Smooth muscle cell (in vitro differentiated cells): ENCODE results near the gene IQCH. TPM values are rescaled to one million over a fixed set of nuclear protein-coding genes. Genes with fewer than 3 reads are reported as not detected.

Experiments
- DNase-seq: peaks from one replicate; lab custom pipeline; 2025; ENCODE audit not compliant: unreplicated experiment; lab: John Stamatoyannopoulos, UW
- H2AFZ ChIP-seq: fragments of 200-600 bp; sonication (generic); 2 replicates; pipeline ENCODE4 v1.6.0; 2016; ENCODE audit warnings: antibody characterized with exemption, low read depth, mild to moderate bottlenecking
- H3F3A ChIP-seq: fragments of 200-600 bp; sonication (generic); 2 replicates; pipeline ENCODE4 v1.6.0; 2017; ENCODE audit warnings: antibody characterized with exemption, low read depth
- H3K27ac ChIP-seq: fragments of 200-600 bp; sonication (generic); 2 replicates; pipeline ENCODE4 v1.5.1; 2016; ENCODE audit warnings: low read depth, mild to moderate bottlenecking
- H3K27me3 ChIP-seq: fragments of 200-600 bp; sonication (generic); 2 replicates; pipeline ENCODE4 v1.6.1; 2016; ENCODE audit warnings: low read depth, mild to moderate bottlenecking
- H3K36me3 ChIP-seq: fragments of 200-600 bp; sonication (generic); 2 replicates; pipeline ENCODE4 v1.5.1; 2016; ENCODE audit warnings: low read depth
- H3K4me1 ChIP-seq: fragments of 200-600 bp; sonication (generic); 2 replicates; pipeline ENCODE4 v1.5.1; 2016; ENCODE audit warnings: low read depth
- H3K4me2 ChIP-seq: fragments of 200-600 bp; sonication (generic); 2 replicates; pipeline ENCODE4 v1.6.0; 2016; ENCODE audit warnings: mild to moderate bottlenecking
- H3K4me3 ChIP-seq: fragments of 200-600 bp; sonication (generic); 2 replicates; pipeline ENCODE4 v1.5.1; 2016; ENCODE audit warnings: mild to moderate bottlenecking
- H3K79me2 ChIP-seq: fragments of 200-600 bp; sonication (generic); 2 replicates; pipeline ENCODE4 v1.6.0; 2016; ENCODE audit warnings: low read depth, mild to moderate bottlenecking
- H3K9ac ChIP-seq: fragments of 200-600 bp; sonication (generic); 2 replicates; pipeline ENCODE4 v1.6.0; 2016; ENCODE audit warnings: low read depth
- H3K9me3 ChIP-seq: fragments of 200-600 bp; sonication (generic); replicated peaks from 2 replicates; pipeline ENCODE4 v1.5.1; 2016; ENCODE audit warnings: low read depth
- H4K20me1 ChIP-seq: fragments of 200-600 bp; sonication (generic); 2 replicates; pipeline ENCODE4 v1.6.0; 2016; ENCODE audit warnings: low read depth
- CTCF ChIP-seq: fragments of 200-600 bp; sonication (generic); IDR thresholded peaks from 2 replicates; pipeline ENCODE4 v1.5.1; 2017; ENCODE audit warnings: borderline replicate concordance, mild to moderate bottlenecking, antibody characterized with exemption; ENCODE audit not compliant: insufficient read depth, poor library complexity, severe bottlenecking
- WGBS: methylation state at CpG from one replicate; pipeline ENCODE4 v1.1.7; 2016; ENCODE audit warnings: low lambda C conversion rate; 5-methylcytosine and 5-hydroxymethylcytosine counted together
- polyA plus RNA-seq: library from polyadenylated mRNA; unstranded; fragments of >200 nt; fragmentation: Nextera tagmentation; extraction: Ambion mirVana; gene quantifications from 2 replicates; pipeline ENCODE4 v1.2.1, GENCODE V29; 2016
- total RNA-seq: library from RNA; depleted of rRNA; stranded (reverse); fragments of >200 nt; gene quantifications from 2 replicates; pipeline ENCODE4 v1.2.3, GENCODE V29; 2014

Gene IQCH
- total and polyA plus RNA-seq, 2 experiments from 2014 or later, result 0.86 to 2.9 TPM

DNA sequence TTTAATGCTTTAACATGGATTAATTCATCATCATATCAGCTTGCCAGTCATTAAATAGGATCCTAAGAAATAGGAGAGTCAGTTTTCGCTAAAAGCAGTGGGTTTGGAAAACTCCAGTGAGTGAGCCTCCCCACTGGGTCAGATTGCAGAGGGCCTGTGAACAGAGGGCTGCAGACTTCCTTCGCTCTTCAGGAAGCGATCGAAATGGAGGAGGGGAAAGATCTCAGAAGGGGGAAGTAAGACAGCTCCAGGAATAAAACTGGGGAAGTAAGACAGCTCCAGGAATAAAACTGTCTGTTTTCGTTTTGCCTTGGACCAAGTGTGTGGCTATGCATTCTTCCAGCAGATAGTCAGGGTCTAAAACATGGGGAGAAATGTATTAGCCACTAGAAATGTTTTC, 141.5 kb downstream of the IQCH start:
- no peak for TF ChIP-seq CTCF
- Histone ChIP-seq H3K27ac (no peak overlapping the region), H3K4me3 (no peak overlapping the region), H3K9ac (no peak overlapping the region), H3K27me3 (peaks cover 10% of the 10 kb centered on the region), H2AFZ (no peak overlapping the region), H4K20me1 (no peaks in the 10 kb centered on the region), H3F3A (no peaks in the 10 kb centered on the region), H3K36me3 (no peaks in the 10 kb centered on the region), H3K9me3 (no peaks in the 10 kb centered on the region), H3K79me2 (no peaks in the 10 kb centered on the region), H3K4me2 (no peak overlapping the region), H3K4me1 (no peaks in the 10 kb centered on the region)
- no peak for DNase-seq
- WGBS, result 79% methylated on average over 5 of the region's 5 CpGs

DNA sequence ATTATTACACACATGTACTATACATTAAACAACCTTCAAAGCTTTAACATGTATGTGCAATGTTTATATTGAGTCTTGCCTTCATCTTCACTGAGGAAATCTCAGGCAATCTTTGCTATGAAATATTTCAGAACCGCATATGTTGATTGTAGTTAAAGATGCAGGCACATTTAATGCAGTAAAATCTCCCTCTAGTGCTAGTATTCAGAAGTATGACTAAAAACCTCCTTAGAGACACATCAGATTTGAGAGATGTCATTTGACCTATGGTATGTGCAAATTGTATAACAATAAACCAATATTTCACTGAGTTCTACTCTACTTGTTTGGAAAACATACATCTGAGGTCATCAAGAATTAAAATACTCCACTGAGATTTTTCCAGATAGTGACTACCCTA, 142.6 kb downstream of the IQCH start:
- WGBS, result 97% methylated on average over 1 of the region's 1 CpG
- Histone ChIP-seq H3K4me2 (no peak overlapping the region), H3K36me3 (no peaks in the 10 kb centered on the region), H3K79me2 (no peaks in the 10 kb centered on the region), H2AFZ (no peak overlapping the region), H3K27ac (no peak overlapping the region), H3K9me3 (no peaks in the 10 kb centered on the region), H3K4me3 (no peak overlapping the region), H3K4me1 (no peaks in the 10 kb centered on the region), H4K20me1 (no peaks in the 10 kb centered on the region), H3K27me3 (peaks cover 2% of the 10 kb centered on the region), H3F3A (no peaks in the 10 kb centered on the region), H3K9ac (no peak overlapping the region)
- no peak for TF ChIP-seq CTCF
- no peak for DNase-seq

GRCh38 chr15:67399925-67400324, 145.3 kb downstream of the IQCH start:
- Histone ChIP-seq H3K4me1 (peaks cover 13% of the 10 kb centered on the region), H3K36me3 (no peaks in the 10 kb centered on the region), H4K20me1 (no peaks in the 10 kb centered on the region), H3K27me3 (no peaks in the 10 kb centered on the region), H2AFZ (no peak overlapping the region), H3F3A (no peaks in the 10 kb centered on the region), H3K27ac (no peak overlapping the region), H3K9ac (no peak overlapping the region), H3K79me2 (no peaks in the 10 kb centered on the region), H3K4me2 (no peak overlapping the region), H3K9me3 (no peaks in the 10 kb centered on the region), H3K4me3 (no peak overlapping the region)
- DNase-seq, result no peak
- 37% methylated on average over 4 of the region's 4 CpGs for WGBS
- no peak for TF ChIP-seq CTCF

GRCh38 chr15:67400890-67401289, 146.3 kb downstream of the IQCH start:
- Histone ChIP-seq H3K27me3 (no peaks in the 10 kb centered on the region), H3K9ac (no peak overlapping the region), H3K9me3 (no peaks in the 10 kb centered on the region), H3K4me3 (no peak overlapping the region), H2AFZ (no peak overlapping the region), H3F3A (no peaks in the 10 kb centered on the region), H3K27ac (no peak overlapping the region), H3K36me3 (no peaks in the 10 kb centered on the region), H3K4me2 (no peak overlapping the region), H3K4me1 (peaks cover 17% of the 10 kb centered on the region), H3K79me2 (no peaks in the 10 kb centered on the region), H4K20me1 (no peaks in the 10 kb centered on the region)
- 91% methylated on average over 2 of the region's 2 CpGs for WGBS
- TF ChIP-seq CTCF, result no peak
- no peak for DNase-seq
